Left lung (tissue), 10 donors: ENCODE measurements around the gene DEPP1. TPM values are rescaled to one million over a fixed set of nuclear protein-coding genes. Genes with fewer than 3 reads are reported as not detected.
A peak's percentile ranks its signal among the peaks of the same experiment; 100 is the strongest.

ENCODE experiments used
- ATAC-seq: fragments of 200-7000 bp; cut with Tn5 transposase; one replicate; pipeline ENCODE4 v1.9.1; 2020; ENCODE audit warnings: moderate library complexity
- DNase-seq, 4 donors: peaks; one replicate each; pipeline ENCODE4 v3.0.0-alpha.2; 2013 to 2020
- H3K27ac ChIP-seq, 2 donors: fragments of 200-600 bp; sonication (generic) in 1 of 2; one replicate each; pipeline versions ENCODE4 v1.5.0 to v1.8.0; 2020 to 2021
- H3K27me3 ChIP-seq, 2 donors: fragments of 200-600 bp; sonication (generic) in 1 of 2; one replicate each; pipeline versions ENCODE4 v1.5.0 to v1.8.0; 2020 to 2021
- H3K36me3 ChIP-seq, 2 donors: fragments of 200-600 bp; sonication (generic) in 1 of 2; one replicate each; pipeline versions ENCODE4 v1.5.0 to v1.8.0; 2020 to 2021
- H3K4me1 ChIP-seq, 2 donors: fragments of 200-600 bp; one replicate each; pipeline ENCODE4 v1.8.0; 2021
- H3K4me3 ChIP-seq, 2 donors: fragments of 200-600 bp; sonication (generic) in 1 of 2; one replicate each; pipeline versions ENCODE4 v1.5.0 to v1.8.0; 2020 to 2021; ENCODE audit warnings: mild to moderate bottlenecking in 1 of 2
- H3K9me3 ChIP-seq, 2 donors: fragments of 200-600 bp; sonication (generic) in 1 of 2; one replicate each; pipeline versions ENCODE4 v1.5.0 to v1.8.0; 2020 to 2021
- intact Hi-C, 2 donors: fragments of 100-400 bp; cut with DNase I; formaldehyde crosslinking; loops; one replicate each; pipeline versions ENCODE4 v1.11.2 to v1.14.2; 2022
- polyA plus RNA-seq, 6 donors: library from polyadenylated mRNA; unstranded; fragments of 120-200 nt; gene quantifications; one replicate each; pipeline ENCODE4 v1.2.1, GENCODE V29; 2013; ENCODE audit not compliant: insufficient read length in 6 of 6
- total RNA-seq, 2 donors: library from RNA; stranded (reverse); fragmentation: NEBNext Ultra II Directional; extraction: Animal tissue kit (Norgen Biotek cat#: 25700); gene quantifications; one replicate each; pipeline ENCODE4 v1.2.1, GENCODE V29; 2021
- TF ChIP-seq, protein P1 (sequence below), 2 donors: fragments of 200-600 bp; sonication (generic) in 1 of 2; IDR thresholded peaks; one replicate each; pipeline versions ENCODE4 v1.5.0 to v1.8.0; 2021; ENCODE audit warnings: antibody characterized with exemption in 2 of 2
- donor health status: DM: no; HTN: yes; CAD: no.
- donor health status: DM: no; HTN: no; CAD: no.

Gene DEPP1
- total and polyA plus RNA-seq, 8 donors = 18.5 to 59.8 (median 28.3) TPM

DNA sequence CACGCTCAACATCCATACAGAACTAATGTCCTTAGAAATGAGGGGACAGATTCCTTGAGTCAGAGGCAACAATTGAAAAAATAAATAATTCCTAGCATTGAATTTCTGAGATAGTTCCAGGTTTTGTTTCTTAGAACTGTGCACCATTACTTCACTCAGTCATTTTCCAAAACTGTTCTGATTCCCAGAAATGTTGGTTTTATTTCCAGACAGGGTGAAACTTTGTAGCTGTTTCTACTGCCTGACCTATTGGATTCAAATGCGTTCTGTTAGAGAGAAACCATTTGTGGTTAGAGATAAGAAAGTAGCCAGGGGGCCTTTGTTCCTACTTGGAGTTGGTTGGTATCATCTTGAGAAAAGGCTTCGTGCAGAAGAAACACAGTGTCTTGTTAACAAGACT lies 8.1 kb upstream of the DEPP1 start:
- no peak for ATAC-seq
- Histone ChIP-seq H3K9me3 (no peaks in the 10 kb centered on the region), H3K27ac (peak overlapping the region; percentile 45 to 47), H3K4me3 (no peak overlapping the region), H3K4me1 (peaks cover 13 to 49% of the 10 kb centered on the region in 2 donors), H3K27me3 (no peaks in the 10 kb centered on the region), H3K36me3 (peaks cover 0 to 91% of the 10 kb centered on the region in 2 donors)
- intact Hi-C loops = no loop called here
- DNase-seq = no peak
- TF ChIP-seq, protein P1, sequence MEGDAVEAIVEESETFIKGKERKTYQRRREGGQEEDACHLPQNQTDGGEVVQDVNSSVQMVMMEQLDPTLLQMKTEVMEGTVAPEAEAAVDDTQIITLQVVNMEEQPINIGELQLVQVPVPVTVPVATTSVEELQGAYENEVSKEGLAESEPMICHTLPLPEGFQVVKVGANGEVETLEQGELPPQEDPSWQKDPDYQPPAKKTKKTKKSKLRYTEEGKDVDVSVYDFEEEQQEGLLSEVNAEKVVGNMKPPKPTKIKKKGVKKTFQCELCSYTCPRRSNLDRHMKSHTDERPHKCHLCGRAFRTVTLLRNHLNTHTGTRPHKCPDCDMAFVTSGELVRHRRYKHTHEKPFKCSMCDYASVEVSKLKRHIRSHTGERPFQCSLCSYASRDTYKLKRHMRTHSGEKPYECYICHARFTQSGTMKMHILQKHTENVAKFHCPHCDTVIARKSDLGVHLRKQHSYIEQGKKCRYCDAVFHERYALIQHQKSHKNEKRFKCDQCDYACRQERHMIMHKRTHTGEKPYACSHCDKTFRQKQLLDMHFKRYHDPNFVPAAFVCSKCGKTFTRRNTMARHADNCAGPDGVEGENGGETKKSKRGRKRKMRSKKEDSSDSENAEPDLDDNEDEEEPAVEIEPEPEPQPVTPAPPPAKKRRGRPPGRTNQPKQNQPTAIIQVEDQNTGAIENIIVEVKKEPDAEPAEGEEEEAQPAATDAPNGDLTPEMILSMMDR (IDR thresholded peaks at IDR 0.05) = no peak

DNA sequence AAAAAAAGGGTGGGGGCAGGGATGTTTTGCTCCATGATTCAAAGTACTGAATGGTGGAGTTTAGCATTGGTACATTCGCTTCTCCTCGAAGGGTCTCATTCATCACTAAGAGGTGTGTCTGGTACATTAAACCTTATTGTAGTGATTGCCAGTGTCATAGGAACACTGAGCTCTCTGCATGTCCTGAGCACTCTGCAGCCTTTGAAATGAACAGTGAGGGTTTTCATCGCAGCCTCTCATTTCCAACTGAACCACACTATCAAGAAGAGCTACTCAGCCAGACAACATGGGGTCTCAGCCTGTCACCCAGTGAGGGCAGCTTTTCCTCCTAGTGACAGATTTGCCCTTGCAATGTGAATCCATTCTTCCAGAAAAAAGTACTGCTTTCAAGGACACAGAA lies 7.6 kb upstream of the DEPP1 start:
- TF ChIP-seq, protein P1 (IDR thresholded peaks at IDR 0.05) = no peak
- DNase-seq (no peak), ATAC-seq (no peak)

DNA sequence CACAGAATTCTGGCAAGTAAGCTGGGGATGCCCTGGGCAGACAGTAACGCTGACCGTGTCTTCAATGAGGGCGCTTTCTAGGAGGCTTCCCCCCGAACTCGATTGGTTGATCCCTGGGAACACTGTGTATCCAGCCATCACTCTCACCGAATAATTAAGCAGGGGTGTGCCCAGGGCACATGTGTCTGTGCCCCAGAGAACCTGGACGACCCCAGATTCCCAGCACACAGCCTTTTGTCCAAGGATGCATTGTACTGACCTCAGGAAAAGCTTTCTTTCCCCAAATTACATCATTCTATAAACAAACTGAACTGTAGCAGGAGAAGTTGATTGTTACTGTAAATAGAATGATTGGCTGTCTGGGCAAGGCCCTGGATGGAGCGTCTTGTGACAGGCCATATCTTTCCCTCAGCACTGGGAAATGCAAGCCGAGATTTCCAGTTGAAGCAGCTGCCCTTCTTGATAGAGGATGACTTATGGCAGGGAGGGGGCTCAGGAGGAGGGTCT lies 6.6 kb upstream of the DEPP1 start:
- no peak overlapping the region for H3K4me3 ChIP-seq
- TF ChIP-seq, protein P1 (IDR thresholded peaks at IDR 0.05) = no peak
- no peaks in the 10 kb centered on the region for H3K9me3 ChIP-seq
- H3K27ac ChIP-seq = peak overlapping the region; percentile 47 to 57
- H3K27me3 ChIP-seq = no peaks in the 10 kb centered on the region
- DNase-seq (no peak), ATAC-seq (no peak)
- H3K4me1 ChIP-seq = peaks cover 19 to 59% of the 10 kb centered on the region in 2 donors
- intact Hi-C loops = no loop called here
- peaks cover 0 to 77% of the 10 kb centered on the region in 2 donors for H3K36me3 ChIP-seq

More for the DNA sequence above, 7.6 kb upstream of the DEPP1 start:
- peaks cover 0 to 86% of the 10 kb centered on the region in 2 donors for H3K36me3 ChIP-seq
- peak overlapping the region; percentile 47 to 57 for H3K27ac ChIP-seq
- H3K27me3 ChIP-seq = no peaks in the 10 kb centered on the region
- intact Hi-C loops = no loop called here
- H3K9me3 ChIP-seq = no peaks in the 10 kb centered on the region
- no peak overlapping the region for H3K4me3 ChIP-seq
- peaks cover 13 to 54% of the 10 kb centered on the region in 2 donors for H3K4me1 ChIP-seq

DNA sequence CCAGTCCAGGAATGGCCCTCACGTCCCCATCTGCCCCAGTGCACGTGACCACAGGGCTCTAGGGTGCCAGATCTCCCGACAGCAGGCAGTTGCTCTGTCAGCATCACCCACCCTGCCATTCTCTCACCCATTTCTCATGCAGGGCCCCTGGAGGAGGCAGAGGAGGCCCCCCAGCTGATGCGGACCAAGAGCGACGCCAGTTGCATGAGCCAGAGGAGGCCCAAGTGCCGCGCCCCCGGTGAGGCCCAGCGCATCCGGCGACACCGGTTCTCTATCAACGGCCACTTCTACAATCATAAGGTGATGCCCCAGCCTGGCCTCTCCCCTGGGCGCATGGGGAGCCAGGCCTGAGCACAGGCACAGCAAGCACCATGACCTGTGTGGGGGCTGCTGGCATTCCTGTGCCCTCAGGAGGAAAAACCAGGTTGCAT lies 6.1 kb upstream of the DEPP1 start:
- H3K4me3 ChIP-seq = no peak overlapping the region
- intact Hi-C loops = no loop called here
- TF ChIP-seq, protein P1 (IDR thresholded peaks at IDR 0.05) = no peak
- H3K36me3 ChIP-seq = peaks cover 0 to 72% of the 10 kb centered on the region in 2 donors
- peaks cover 23 to 62% of the 10 kb centered on the region in 2 donors for H3K4me1 ChIP-seq
- DNase-seq = no peak
- peak overlapping the region; percentile 47 to 57 for H3K27ac ChIP-seq
- H3K27me3 ChIP-seq = no peaks in the 10 kb centered on the region
- no peaks in the 10 kb centered on the region for H3K9me3 ChIP-seq
- ATAC-seq = no peak

DNA sequence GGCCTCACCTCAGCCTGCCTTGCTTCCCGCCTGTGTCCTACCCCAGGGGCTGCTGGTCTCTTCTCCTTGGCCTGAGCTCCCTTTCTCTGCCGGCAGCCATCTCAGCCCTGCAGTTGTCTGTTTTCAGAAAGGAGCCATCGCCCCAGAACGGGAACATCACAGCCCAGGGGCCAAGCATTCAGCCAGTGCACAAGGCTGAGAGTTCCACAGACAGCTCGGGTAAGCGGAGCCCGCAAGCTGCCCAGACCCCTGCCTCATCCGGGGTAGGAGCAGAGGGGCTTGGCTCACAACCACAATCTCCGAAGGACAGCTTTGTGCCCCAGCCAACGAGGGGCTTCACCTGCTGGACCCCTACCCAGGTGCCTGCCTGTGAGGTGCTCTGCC lies 5.3 kb upstream of the DEPP1 start:
- ATAC-seq = no peak
- peak overlapping the region in 1 of 2 donors; percentile 57 for H3K27ac ChIP-seq
- peaks cover 30 to 64% of the 10 kb centered on the region in 2 donors for H3K4me1 ChIP-seq
- intact Hi-C loops = no loop called here
- no peak for DNase-seq
- no peaks in the 10 kb centered on the region for H3K9me3 ChIP-seq
- H3K27me3 ChIP-seq = no peaks in the 10 kb centered on the region
- peaks cover 0 to 64% of the 10 kb centered on the region in 2 donors for H3K36me3 ChIP-seq
- H3K4me3 ChIP-seq = no peak overlapping the region
- TF ChIP-seq, protein P1 (IDR thresholded peaks at IDR 0.05) = no peak
